Activated T-cell treated with anti-CD3 and anti-CD28 coated beads for 4 hours (primary cell): ENCODE data around the gene NDUFV1.
"Not testable (repeated sequence)": the region's sequence is repeated elsewhere in the genome, so short reads cannot be mapped to it uniquely, and the experiment has no call there.

Experiments used
- DNase-seq: peaks from one replicate; pipeline ENCODE4 v3.0.0-alpha.2; 2020

The NDUFV1 gene

GRCh38 chr11:67586568-67587250, 20.0 kb upstream of the NDUFV1 start:
- no peak for DNase-seq

- no peak for DNase-seq
These were observed 18.6 kb upstream of the NDUFV1 start for GRCh38 chr11:67588136-67588503.

GRCh38 chr11:67588899-67589415, 17.8 kb upstream of the NDUFV1 start:
- not testable (repeated sequence) for DNase-seq

- no peak for DNase-seq
These were observed 13.7 kb upstream of the NDUFV1 start for GRCh38 chr11:67592880-67593564.

GRCh38 chr11:67593565-67593905, 13.2 kb upstream of the NDUFV1 start:
- no peak for DNase-seq

GRCh38 chr11:67594480-67594879, 12.3 kb upstream of the NDUFV1 start:
- DNase-seq = no peak

GRCh38 chr11:67596753-67597300, 9.9 kb upstream of the NDUFV1 start:
- DNase-seq = no peak

- not testable (repeated sequence) for DNase-seq
These were observed 9.3 kb upstream of the NDUFV1 start for GRCh38 chr11:67597458-67597857.

- not testable (repeated sequence) for DNase-seq
These were observed 8.8 kb upstream of the NDUFV1 start for GRCh38 chr11:67597963-67598362.

GRCh38 chr11:67599149-67599548, 7.6 kb upstream of the NDUFV1 start:
- no peak for DNase-seq

- DNase-seq = no peak
These were observed 6.3 kb upstream of the NDUFV1 start for GRCh38 chr11:67600324-67601029.

- DNase-seq = no peak
These were observed 5.6 kb upstream of the NDUFV1 start for GRCh38 chr11:67601098-67601497.

GRCh38 chr11:67604119-67604518, 2.6 kb upstream of the NDUFV1 start:
- not testable (repeated sequence) for DNase-seq

- DNase-seq = no peak
These were observed 1.9 kb upstream of the NDUFV1 start for GRCh38 chr11:67604815-67605214.

- DNase-seq = no peak
These were observed 1.3 kb upstream of the NDUFV1 start for GRCh38 chr11:67605231-67606011.

GRCh38 chr11:67606093-67606491, 644 bp upstream of the NDUFV1 start:
- DNase-seq = no peak

GRCh38 chr11:67607507-67607906, 771 bp downstream of the NDUFV1 start:
- DNase-seq = no peak

GRCh38 chr11:67608486-67608885, 1.8 kb downstream of the NDUFV1 start:
- DNase-seq = no peak

GRCh38 chr11:67609316-67609715, 2.6 kb downstream of the NDUFV1 start:
- DNase-seq = no peak

- no peak for DNase-seq
These were observed 3.6 kb downstream of the NDUFV1 start for GRCh38 chr11:67610302-67610868.

- no peak for DNase-seq
These were observed 4.4 kb downstream of the NDUFV1 start for GRCh38 chr11:67611165-67611564.
